Breast epithelium (tissue), 4 donors: ENCODE measurements around the gene SPATA6L. TPM values are rescaled to one million over a fixed set of nuclear protein-coding genes. Genes with fewer than 3 reads are reported as not detected.

Experiments
- DNase-seq, 2 donors: peaks; one replicate each; pipeline ENCODE4 v3.0.0-alpha.2; 2019; ENCODE audit warnings: low spot score in 2 of 2
- H3K27ac ChIP-seq, 2 donors: fragments of 200-600 bp; sonication (generic) in 1 of 2; one replicate each; pipeline ENCODE4 v1.5.1; 2016 to 2019; ENCODE audit warnings: mild to moderate bottlenecking in 1 of 2
- H3K27me3 ChIP-seq, 2 donors: fragments of 200-600 bp; sonication (generic) in 1 of 2; one replicate each; pipeline versions ENCODE4 v1.5.1 to v1.6.0; 2017 to 2019; ENCODE audit warnings: control low read depth in 1 of 2, mild to moderate bottlenecking in 1 of 2
- H3K36me3 ChIP-seq: fragments of 200-600 bp; one replicate; pipeline ENCODE4 v1.5.1; 2019
- H3K4me1 ChIP-seq, 2 donors: fragments of 200-600 bp; sonication (generic); one replicate each; pipeline ENCODE4 v1.5.1; 2016 to 2019; ENCODE audit warnings: control low read depth in 1 of 2
- H3K4me3 ChIP-seq, 3 donors: fragments of 200-600 bp; sonication (generic); 1 replicate in 2 of 3; 2 replicates in 1 of 3; pipeline ENCODE4 v1.5.1; 2016 to 2019; ENCODE audit warnings: mild to moderate bottlenecking in 3 of 3, moderate library complexity in 2 of 3
- H3K9me3 ChIP-seq, 2 donors: fragments of 200-600 bp; sonication (generic) in 1 of 2; one replicate each; pipeline ENCODE4 v1.5.1; 2016 to 2019; ENCODE audit warnings: control low read depth in 1 of 2
- POLR2A ChIP-seq: fragments of 450-650 bp; IDR thresholded peaks from one replicate; pipeline ENCODE4 v1.6.1; 2016; ENCODE audit warnings: antibody characterized with exemption, mild to moderate bottlenecking, moderate library complexity
- POLR2AphosphoS5 ChIP-seq, 3 donors: sonication (generic); formaldehyde crosslinking; IDR thresholded peaks; one replicate each; pipeline ENCODE4 v1.6.1; 2017; ENCODE audit warnings: antibody characterized with exemption in 3 of 3
- intact Hi-C: fragments of 100-400 bp; cut with DNase I; formaldehyde crosslinking; loops from one replicate; pipeline ENCODE4 v1.15.1; 2023; ENCODE audit warnings: low total_unique reads
- total RNA-seq, 3 donors: library from RNA; depleted of rRNA; stranded (reverse); fragments of >200 nt; gene quantifications; one replicate each; pipeline ENCODE4 v1.1.0, GENCODE V29; 2016
- TF ChIP-seq, protein P1 (sequence below), 3 donors: fragments of 450-650 bp; IDR thresholded peaks; one replicate each; pipeline ENCODE4 v1.5.1; 2016 to 2017; ENCODE audit warnings: antibody characterized with exemption in 3 of 3, mild to moderate bottlenecking in 3 of 3, moderate library complexity in 3 of 3

The SPATA6L gene
- total RNA-seq, 3 donors from 2014 or later = 1.4 to 22.5 (median 14.4) TPM

DNA sequence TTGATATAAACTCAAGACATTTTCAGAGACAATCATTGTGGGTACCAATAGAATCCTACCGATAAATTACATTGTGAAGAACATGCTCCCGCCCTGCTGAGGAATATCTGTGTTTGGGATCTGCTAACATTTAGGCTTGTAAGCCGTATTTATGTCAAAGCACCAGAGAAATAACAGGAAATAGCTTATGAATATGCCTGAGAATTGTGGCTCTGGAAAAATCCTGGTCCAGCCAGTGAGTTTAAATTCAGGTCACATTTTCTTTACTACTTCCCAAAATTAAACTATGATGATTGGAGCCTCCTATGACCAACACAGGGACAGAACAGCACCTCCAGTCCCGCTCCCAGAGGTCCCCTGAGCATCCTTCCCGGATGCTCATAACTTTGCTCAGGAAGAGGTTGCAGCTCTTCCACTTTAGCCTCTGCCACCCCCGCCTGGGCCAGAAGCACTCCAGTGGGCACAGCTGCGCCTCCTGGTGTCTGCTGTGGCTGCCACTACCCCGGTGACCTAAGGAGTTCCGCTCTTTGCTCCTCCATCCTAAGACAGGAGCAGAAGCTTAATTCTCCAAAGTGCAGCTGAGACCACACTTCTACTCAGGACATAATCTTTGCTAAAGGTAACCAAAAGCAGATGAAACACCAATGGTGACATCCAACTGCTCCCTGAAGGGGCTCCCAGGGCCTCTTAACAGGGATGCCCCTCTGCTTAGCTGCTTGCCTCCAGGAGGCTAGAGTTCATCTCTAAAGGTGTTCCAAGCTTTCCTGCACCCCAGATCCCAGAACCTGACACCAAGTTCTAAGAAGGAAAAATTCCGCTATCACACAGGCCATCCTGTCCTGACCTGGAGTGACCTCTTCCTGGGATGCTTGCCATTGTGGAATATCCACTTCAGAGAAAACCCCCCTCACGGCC is 117.2 kb downstream of the SPATA6L start:
- no peaks in the 10 kb centered on the region for H3K4me1 ChIP-seq
- H3K36me3 ChIP-seq = no peaks in the 10 kb centered on the region
- DNase-seq = no peak
- intact Hi-C loops = no loop called here
- no peaks in the 10 kb centered on the region for H3K27me3 ChIP-seq
- no peaks in the 10 kb centered on the region for H3K9me3 ChIP-seq
- no peak overlapping the region for H3K4me3 ChIP-seq
- peak overlapping the region in 1 of 2 donors; percentile 30 for H3K27ac ChIP-seq
- TF ChIP-seq POLR2AphosphoS5 (IDR thresholded peaks at IDR 0.05) (no peak), POLR2A (no peak)
- TF ChIP-seq, protein P1, sequence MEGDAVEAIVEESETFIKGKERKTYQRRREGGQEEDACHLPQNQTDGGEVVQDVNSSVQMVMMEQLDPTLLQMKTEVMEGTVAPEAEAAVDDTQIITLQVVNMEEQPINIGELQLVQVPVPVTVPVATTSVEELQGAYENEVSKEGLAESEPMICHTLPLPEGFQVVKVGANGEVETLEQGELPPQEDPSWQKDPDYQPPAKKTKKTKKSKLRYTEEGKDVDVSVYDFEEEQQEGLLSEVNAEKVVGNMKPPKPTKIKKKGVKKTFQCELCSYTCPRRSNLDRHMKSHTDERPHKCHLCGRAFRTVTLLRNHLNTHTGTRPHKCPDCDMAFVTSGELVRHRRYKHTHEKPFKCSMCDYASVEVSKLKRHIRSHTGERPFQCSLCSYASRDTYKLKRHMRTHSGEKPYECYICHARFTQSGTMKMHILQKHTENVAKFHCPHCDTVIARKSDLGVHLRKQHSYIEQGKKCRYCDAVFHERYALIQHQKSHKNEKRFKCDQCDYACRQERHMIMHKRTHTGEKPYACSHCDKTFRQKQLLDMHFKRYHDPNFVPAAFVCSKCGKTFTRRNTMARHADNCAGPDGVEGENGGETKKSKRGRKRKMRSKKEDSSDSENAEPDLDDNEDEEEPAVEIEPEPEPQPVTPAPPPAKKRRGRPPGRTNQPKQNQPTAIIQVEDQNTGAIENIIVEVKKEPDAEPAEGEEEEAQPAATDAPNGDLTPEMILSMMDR (IDR thresholded peaks at IDR 0.05) = no peak

Other genes starting within 250 kb of the SPATA6L start
- 10 to 100 TPM in 1 of 3 donors, 1 to 10 TPM in 2; 3.4 to 13.1 (median 7.3) TPM for gene SLC1A1, start 176.0 kb downstream of the SPATA6L start, total RNA-seq
- gene PLPP6, start 4.2 kb downstream of the SPATA6L start, total RNA-seq = 10 to 100 TPM in 1 of 3 donors, 1 to 10 TPM in 2; 6.4 to 13.2 (median 8.8) TPM
- gene CDC37L1, start 13.1 kb upstream of the SPATA6L start, total RNA-seq = 10 to 100 TPM; 36.4 to 53.4 (median 42.7) TPM
- gene AK3, start 74.7 kb upstream of the SPATA6L start, total RNA-seq = 100 to 1,000 TPM in 1 of 3 donors, 10 to 100 TPM in 2; 80.3 to 123 (median 84.6) TPM
- 100 to 1,000 TPM in 1 of 3 donors, 10 to 100 TPM in 2; 41.3 to 111 (median 46.7) TPM for gene RCL1, start 126.5 kb upstream of the SPATA6L start, total RNA-seq